HepG2 (cell line): Measurements from ENCODE around the gene GOLGA8A. TPM values are rescaled to one million over a fixed set of nuclear protein-coding genes. Genes with fewer than 3 reads are reported as not detected.
"Not testable (repeated sequence)": the region's sequence is repeated elsewhere in the genome, so short reads cannot be mapped to it uniquely, and the experiment has no call there.

ENCODE experiments used
- ATAC-seq: fragments of 200-7000 bp; cut with Tn5 transposase; 3 replicates; pipeline ENCODE4 v1.9.1; 2020; ENCODE audit warnings: mild to moderate bottlenecking, moderate library complexity
- BruUV-seq: library from RNA; stranded (reverse); fragments of 400-500 nt; replicated peaks from 2 replicates; lab custom pipeline; 2021; lab: Mats Ljungman, UMichigan
- CTCF ChIA-PET: fragments of 300-600 bp; formaldehyde crosslinking; extraction: SDS; loops from one replicate; lab custom pipeline; 2021; ENCODE audit warnings: low total read pairs, inconsistent platforms, low intra/inter-chr PET ratio; lab: Yijun Ruan, JAX
- POLR2A ChIA-PET: fragments of 350-600 bp; sonication (Branson Sonifier 250); formaldehyde crosslinking; loops from one replicate; lab custom pipeline; 2020; ENCODE audit warnings: antibody characterized with exemption, inconsistent platforms; lab: Yijun Ruan, JAX
- DNase-seq: peaks from one replicate; pipeline ENCODE4 v3.0.0-alpha.2; 2015; ENCODE audit warnings: low spot score
- FAIRE-seq: peaks from 3 replicates; lab custom pipeline; 2011; peaks lifted over from hg19 to GRCh38; lab: Jason Lieb, UNC
- H2AFZ ChIP-seq: one replicate; pipeline ENCODE4 v1.6.1; 2011; ENCODE audit warnings: low read length, inconsistent platforms
- H3K27ac ChIP-seq: fragments of 300-600 bp; 3 replicates; pipeline ENCODE4 v1.8.0; 2011; ENCODE audit warnings: mixed run types, mild to moderate bottlenecking, mixed read lengths, low read length, inconsistent platforms; ENCODE audit not compliant: insufficient read depth; ENCODE audit errors: extremely low read length
- H3K27me3 ChIP-seq, 2 experiments: fragments of 200-600 bp in 1 of 2; 2 replicates in 1 of 2; 3 replicates in 1 of 2; pipeline versions ENCODE4 v1.6.0 to v1.8.0; 2011; ENCODE audit warnings: low read length in 2 of 2, mild to moderate bottlenecking in 2 of 2, moderate library complexity in 2 of 2, inconsistent platforms in 1 of 2; ENCODE audit not compliant: insufficient read depth in 2 of 2, control insufficient read depth in 1 of 2
- H3K36me3 ChIP-seq, 2 experiments: fragments of 200-600 bp in 1 of 2; replicated peaks in 1 of 2; 2 replicates in 1 of 2; 3 replicates in 1 of 2; pipeline versions ENCODE4 v1.5.1 to v1.8.0; 2011; ENCODE audit warnings: low read length in 2 of 2, inconsistent platforms in 1 of 2; ENCODE audit not compliant: insufficient read depth in 2 of 2, control insufficient read depth in 1 of 2
- H3K4me1 ChIP-seq: 2 replicates; pipeline ENCODE4 v1.5.1; 2012; ENCODE audit warnings: low read length, inconsistent platforms; ENCODE audit not compliant: insufficient read depth
- H3K4me2 ChIP-seq: 2 replicates; pipeline ENCODE4 v1.6.0; 2011; ENCODE audit warnings: low read depth, low read length, inconsistent platforms
- H3K4me3 ChIP-seq, 3 experiments: fragments of 200-600 bp in 1 of 3; sonication (generic), shearing (Covaris generic) in 1 of 3; replicated peaks in 1 of 3; 2 replicates each; pipeline ENCODE4 v1.5.1; 2011 to 2016; ENCODE audit warnings: low read length in 3 of 3, inconsistent platforms in 2 of 3, low read depth in 2 of 3, mild to moderate bottlenecking in 2 of 3, control low read depth in 1 of 3, mixed read lengths in 1 of 3; ENCODE audit not compliant: insufficient read depth in 1 of 3
- H3K79me2 ChIP-seq: one replicate; pipeline ENCODE4 v1.6.1; 2011; ENCODE audit warnings: low read length, inconsistent platforms; ENCODE audit not compliant: insufficient read depth
- H3K9ac ChIP-seq: 2 replicates; pipeline ENCODE4 v1.6.0; 2011; ENCODE audit warnings: mild to moderate bottlenecking, low read depth, low read length, inconsistent platforms; ENCODE audit not compliant: insufficient read depth
- H3K9me3 ChIP-seq: 2 replicates; pipeline ENCODE4 v1.5.1; 2012; ENCODE audit warnings: mild to moderate bottlenecking, low read length
- H4K20me1 ChIP-seq: 2 replicates; pipeline ENCODE4 v1.6.0; 2011; ENCODE audit warnings: inconsistent platforms, mild to moderate bottlenecking, low read length, moderate library complexity; ENCODE audit not compliant: insufficient read depth
- JARID2 ChIP-seq: sonication (generic); formaldehyde crosslinking; IDR thresholded peaks from 2 replicates; pipeline ENCODE4 v1.8.1; 2023; ENCODE audit warnings: missing genetic modification reagents, inconsistent platforms; ENCODE audit not compliant: insufficient replicate concordance
- PLRG1 ChIP-seq: fragments of 450-650 bp; conservative IDR thresholded peaks from 2 replicates; pipeline ENCODE4 v1.6.1; 2016
- ZNF878 ChIP-seq: sonication (generic); formaldehyde crosslinking; IDR thresholded peaks from 2 replicates; pipeline ENCODE4 v1.8.1; 2023; ENCODE audit warnings: mild to moderate bottlenecking, missing genetic modification reagents, moderate library complexity
- WGBS: methylation state at CpG from one replicate; pipeline ENCODE4 v1.1.6; 2017; ENCODE audit warnings: low lambda C conversion rate; 5-methylcytosine and 5-hydroxymethylcytosine counted together
- in situ Hi-C: cut with HindIII; loops from 2 replicates; pipeline ENCODE4 v1.10.0; 2017; ENCODE audit warnings: low pct_unique_long_range_greater_than_20kb; ENCODE audit not compliant: extremely low pct_ligation_motif_present
- intact Hi-C: fragments of 100-400 bp; cut with micrococcal nuclease; formaldehyde crosslinking; loops from one replicate; pipeline ENCODE4 v1.10.0; 2022; ENCODE audit not compliant: unreplicated experiment
- polyA plus RNA-seq, 8 experiments: library from polyadenylated mRNA; depleted of rRNA in 3 of 8; stranded (reverse) in 7 of 8; unstranded in 1 of 8; fragments of >200 nt; fragmentation: Illumina TruSeq in 4 of 8; extraction: Trizol in 4 of 8; gene quantifications; 2 replicates each; pipeline versions ENCODE4 v1.2.1 to v1.2.3, GENCODE V29; 2011 to 2016; ENCODE audit warnings: low read depth in 4 of 8, missing spikeins in 1 of 8, mixed read lengths in 1 of 8; ENCODE audit not compliant: insufficient read depth in 1 of 8
- total RNA-seq, 5 experiments: library from RNA; depleted of rRNA; stranded (reverse); fragments of >200 nt; fragmentation: Illumina TruSeq; extraction: Trizol; gene quantifications; 2 replicates each; pipeline ENCODE4 v1.2.3, GENCODE V29; 2016; ENCODE audit warnings: low read depth in 1 of 5

Gene GOLGA8A
- total and polyA plus RNA-seq, 2 of the 13 experiments (the other 11 are each of a cell fraction or from before 2014, with no cell fraction given), result 17.1 to 43.7 TPM

DNA sequence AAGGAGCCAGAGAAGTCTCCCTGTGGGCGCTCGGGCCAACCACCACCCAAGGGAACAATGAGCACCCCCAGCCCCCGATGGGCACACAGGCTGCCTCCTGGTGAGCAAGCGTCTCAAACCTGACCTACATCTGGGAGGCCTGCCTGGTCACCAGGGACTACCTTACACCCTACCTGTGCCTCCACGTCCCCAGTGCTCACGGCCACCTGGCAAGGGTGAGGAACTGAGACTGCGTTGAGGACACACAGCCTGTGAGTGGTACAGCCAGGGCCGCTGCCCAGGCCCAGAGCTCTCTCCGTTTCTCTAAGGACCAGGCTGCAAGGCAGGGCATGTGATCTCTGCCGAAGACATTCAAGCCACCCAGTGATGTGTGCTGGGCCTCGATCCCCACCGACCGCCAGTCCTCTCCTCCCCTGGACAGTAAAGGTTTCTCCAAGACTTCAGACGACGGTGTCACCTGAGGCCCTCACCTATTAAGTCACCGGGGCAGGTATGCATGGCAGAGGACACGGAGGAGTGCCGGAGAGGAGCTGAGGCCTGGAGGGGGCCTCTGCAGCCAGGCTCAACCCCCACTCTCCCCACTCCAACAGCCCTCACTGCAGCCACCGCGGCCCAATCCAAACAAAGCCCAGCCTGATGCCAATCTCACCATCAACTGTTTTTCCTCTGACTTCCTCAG lies 2.8 kb downstream of the GOLGA8A start (continued):
- no peak for TF ChIP-seq JARID2 (CRISPR knock-in tag)
- no peak for TF ChIP-seq PLRG1
- no peak for TF ChIP-seq ZNF878

DNA sequence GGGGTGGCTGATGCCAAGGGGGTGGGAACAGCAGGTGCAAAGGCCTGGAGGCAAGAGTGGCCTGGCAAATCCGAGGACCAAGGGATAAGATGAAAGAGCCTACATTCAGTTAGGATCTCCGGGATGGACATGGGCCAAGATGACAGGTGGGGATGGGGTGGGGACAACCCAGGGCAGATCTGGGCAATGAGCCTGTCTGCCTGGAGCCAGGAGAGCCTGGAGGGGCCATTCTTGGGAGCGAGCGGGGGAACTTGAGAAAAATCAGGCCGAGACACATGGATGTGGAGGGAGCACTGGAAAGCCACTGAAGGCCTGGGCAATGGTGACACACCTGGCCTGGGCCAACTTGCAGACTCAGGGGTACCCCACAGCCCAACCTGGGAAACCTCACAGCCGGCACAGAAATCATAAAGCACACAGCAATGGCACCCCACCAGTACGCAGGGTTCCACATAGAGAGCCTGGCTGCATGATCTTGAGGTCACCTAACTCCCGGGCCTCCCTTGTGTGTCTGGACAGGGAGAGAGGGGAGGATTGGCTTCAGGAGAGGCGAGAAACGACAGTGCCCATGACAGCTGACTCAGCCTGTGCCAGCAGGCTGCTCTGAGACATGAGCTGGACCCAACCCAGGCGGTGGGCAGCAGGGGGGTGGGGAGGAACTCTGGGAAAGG lies 3.5 kb downstream of the GOLGA8A start:
- FAIRE-seq, BruUV-seq, ATAC-seq, H3K27ac ChIP-seq, CTCF ChIA-PET, H3K4me2 ChIP-seq, intact Hi-C loops, H2AFZ ChIP-seq, H3K9ac ChIP-seq, H3K27me3 ChIP-seq, H3K9me3 ChIP-seq, H3K4me1 ChIP-seq, H3K79me2 ChIP-seq, H4K20me1 ChIP-seq, POLR2A ChIA-PET, H3K36me3 ChIP-seq, DNase-seq, H3K4me3 ChIP-seq: not testable (repeated sequence)
- WGBS, result 63% methylated on average over 10 of the region's 11 CpGs
- in situ Hi-C loops, result loop anchor here (10.0 to 25.0 kb wide), 2 partner anchors 69 to 153 kb away; partner anchors contain the start of genes GOLGA8B and LPCAT4

DNA sequence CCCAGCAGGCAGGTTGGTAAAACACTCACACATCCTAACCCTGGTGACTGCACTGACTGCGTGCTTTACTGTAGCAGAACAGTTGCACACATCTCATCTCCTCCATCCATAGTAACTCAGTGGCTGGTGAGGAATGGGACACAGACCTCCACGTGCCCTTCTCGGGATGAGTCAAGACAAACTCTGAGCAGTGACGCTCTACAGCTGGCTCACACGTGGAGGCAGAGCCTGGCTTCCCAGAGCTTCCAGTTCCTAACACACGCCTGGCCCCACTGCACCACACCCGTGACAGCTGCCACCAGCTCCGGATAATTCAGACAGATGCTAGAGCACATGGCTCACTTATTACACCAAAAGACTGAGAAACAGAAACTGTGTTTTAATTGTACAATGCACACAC lies 7.0 kb downstream of the GOLGA8A start:
- DNase-seq, H3K36me3 ChIP-seq, H3K4me3 ChIP-seq, H4K20me1 ChIP-seq, H3K27me3 ChIP-seq, H3K79me2 ChIP-seq, POLR2A ChIA-PET, H2AFZ ChIP-seq, intact Hi-C loops, H3K27ac ChIP-seq, BruUV-seq, CTCF ChIA-PET, H3K9me3 ChIP-seq, H3K9ac ChIP-seq, FAIRE-seq, ATAC-seq, H3K4me1 ChIP-seq, H3K4me2 ChIP-seq: not testable (repeated sequence)
- 65% methylated on average over 6 of the region's 8 CpGs for WGBS
- in situ Hi-C loops, result loop anchor here (10.0 to 25.0 kb wide), 2 partner anchors 66 to 157 kb away; partner anchors contain the start of genes GOLGA8B and LPCAT4

DNA sequence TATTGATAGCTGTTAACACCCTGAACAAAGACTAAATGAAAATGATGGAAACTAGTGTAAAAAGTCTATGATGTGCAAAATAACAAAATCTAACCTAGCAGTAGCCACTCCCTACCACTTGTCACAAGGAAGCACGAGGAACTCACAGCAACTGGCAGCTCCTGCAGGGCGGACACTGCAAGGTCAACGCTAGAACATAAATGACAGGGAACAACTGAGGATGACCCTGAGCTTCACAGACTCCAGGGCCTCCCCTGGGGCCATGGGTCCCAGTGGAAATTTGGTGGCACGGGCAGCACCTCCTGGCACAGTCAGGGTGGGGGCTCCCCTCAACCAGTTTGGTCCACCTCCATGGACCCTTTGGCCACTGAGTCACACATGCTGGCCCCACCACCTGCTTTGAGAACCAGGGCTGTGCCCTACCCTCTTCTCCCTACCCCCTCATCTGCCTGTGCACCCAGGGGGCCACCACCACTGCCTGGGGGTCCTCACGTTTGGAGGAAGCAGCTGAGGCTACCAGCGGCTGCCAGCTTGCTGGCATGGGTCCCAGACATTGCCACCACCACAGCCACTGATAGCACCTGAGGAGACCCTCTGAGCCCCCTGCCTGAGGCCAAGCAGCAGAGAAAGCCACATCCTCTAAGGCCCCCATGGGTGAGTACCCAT lies 14.1 kb downstream of the GOLGA8A start:
- in situ Hi-C loops, FAIRE-seq, BruUV-seq, H3K4me3 ChIP-seq, intact Hi-C loops, ATAC-seq, H3K79me2 ChIP-seq, H2AFZ ChIP-seq, H3K27ac ChIP-seq, H3K9me3 ChIP-seq, H3K9ac ChIP-seq, CTCF ChIA-PET, POLR2A ChIA-PET, H3K27me3 ChIP-seq, H4K20me1 ChIP-seq, H3K4me2 ChIP-seq, DNase-seq, H3K4me1 ChIP-seq, H3K36me3 ChIP-seq: not testable (repeated sequence)
- WGBS, result 83% methylated on average over 3 of the region's 6 CpGs
